ENCODE measurements around the gene C9orf78.

- TF ChIP-seq POLR2A (IDR thresholded peaks at IDR 0.05; ENCODE audit: low read depth) = no peak
- TF ChIP-seq CTCF (IDR thresholded peaks at IDR 0.05) = no peak
These were observed 23.3 kb upstream of the C9orf78 start for GRCh38 chr9:129858167-129858962.
